HL-60/S4 treated with retinoic acid at 250 ng/mL for 4 days and 3 days (cell line): Measurements from ENCODE around the gene UBA52.

ENCODE experiments used
- in situ Hi-C: fragments of 300-500 bp; cut with MboI; formaldehyde crosslinking; loops from 2 replicates; pipeline ENCODE4 v1.7.0; 2022; ENCODE audit warnings: low sequenced_read_pairs

Gene UBA52

GRCh38 chr19:18607226-18608101 lies 35.8 kb downstream of the UBA52 start:
- in situ Hi-C loops, result no loop called here

DNA sequence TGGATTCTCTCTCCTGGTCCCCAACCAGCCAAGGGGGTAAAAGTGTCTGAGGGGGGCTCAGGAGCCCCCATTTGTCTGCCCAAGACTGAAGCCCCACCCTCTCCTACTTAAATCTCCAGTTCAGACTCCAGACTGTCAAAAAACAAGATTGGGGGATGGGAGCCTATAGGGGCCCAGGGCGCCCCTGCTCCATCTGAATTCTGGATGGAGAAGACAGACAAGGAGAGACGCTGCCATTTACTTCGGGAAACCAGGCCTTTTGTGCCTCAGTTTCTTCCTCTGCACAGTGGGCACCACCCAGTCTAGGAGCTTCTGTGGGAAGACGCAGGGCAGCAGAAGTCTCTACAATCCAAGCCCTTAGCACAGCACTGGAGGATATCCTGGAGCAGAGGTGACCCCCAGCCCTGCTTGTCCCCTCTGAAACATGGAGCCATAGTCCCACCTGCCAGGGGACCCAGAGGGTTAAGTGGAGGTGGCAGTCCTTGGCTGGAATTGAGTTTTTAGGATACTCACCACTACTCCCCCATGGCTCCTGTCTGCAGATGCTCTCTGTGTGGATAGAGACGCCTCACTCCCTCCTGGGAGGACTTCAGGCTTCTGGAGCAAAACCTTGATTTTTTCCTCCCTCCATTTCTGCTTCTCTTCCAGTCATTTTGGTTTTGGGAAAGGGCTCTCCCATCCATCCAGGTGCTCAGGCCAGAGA lies 36.6 kb downstream of the UBA52 start:
- in situ Hi-C loops, result no loop called here

DNA sequence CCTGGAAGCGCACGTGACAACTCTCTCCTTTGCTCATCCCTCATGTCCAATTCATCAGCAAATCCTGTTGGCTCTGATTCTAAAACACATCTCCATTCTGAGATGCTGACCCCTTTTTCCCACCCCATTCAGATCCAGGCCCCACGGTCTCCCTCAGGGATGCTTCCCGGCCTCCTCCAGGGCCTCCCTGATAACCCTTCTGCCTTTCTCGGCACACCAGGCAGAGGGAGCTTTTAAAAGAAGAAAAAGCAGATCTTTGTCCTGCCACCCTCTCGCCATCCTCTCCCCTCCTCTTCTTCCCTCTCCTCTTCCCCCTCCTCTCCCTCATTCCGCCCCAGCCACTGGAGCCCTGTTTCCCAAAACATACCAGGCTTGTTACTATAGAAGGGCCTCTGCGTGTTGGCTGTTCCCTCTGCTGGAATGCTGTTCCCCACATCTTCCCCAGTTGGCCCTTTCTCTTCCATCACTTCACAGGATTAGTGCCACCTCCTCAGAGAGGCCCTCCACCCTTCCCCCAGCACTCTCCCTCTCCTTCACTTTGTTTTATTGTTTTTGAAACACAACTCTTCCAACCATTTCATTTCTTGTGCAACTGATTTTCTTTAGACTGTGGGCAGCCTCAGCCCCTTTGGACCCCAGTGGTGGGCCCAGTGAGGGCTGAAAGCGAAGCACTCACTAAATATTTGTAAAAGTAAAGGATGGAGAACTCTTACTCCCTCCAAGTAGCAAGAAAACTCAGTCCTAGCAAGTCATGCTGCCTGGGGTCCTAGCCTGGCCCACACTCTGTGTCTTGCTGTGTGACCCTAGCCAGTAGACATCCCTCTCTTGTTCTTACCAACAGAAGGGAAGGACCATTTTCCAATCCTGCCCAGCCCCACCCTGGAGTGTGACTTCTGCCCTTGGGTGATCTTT lies 37.4 kb downstream of the UBA52 start:
- in situ Hi-C loops, result no loop called here

DNA sequence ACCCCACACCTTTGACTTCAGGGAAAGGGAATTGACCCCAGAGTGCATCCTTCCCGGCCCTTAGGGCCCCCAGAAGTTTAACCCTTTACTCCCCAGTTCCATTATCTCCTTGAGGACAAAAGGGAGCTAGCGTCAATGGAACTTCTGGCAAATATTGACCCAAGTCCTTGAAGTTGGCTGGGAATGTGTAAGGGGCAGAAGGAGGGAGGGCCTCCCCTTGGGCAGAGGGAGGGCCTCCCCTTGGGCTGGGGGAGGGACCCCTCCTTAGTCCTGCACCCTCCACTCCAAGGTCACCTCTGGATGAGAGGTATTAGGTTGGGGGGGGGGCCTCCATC lies 38.0 kb downstream of the UBA52 start:
- in situ Hi-C loops, result no loop called here

DNA sequence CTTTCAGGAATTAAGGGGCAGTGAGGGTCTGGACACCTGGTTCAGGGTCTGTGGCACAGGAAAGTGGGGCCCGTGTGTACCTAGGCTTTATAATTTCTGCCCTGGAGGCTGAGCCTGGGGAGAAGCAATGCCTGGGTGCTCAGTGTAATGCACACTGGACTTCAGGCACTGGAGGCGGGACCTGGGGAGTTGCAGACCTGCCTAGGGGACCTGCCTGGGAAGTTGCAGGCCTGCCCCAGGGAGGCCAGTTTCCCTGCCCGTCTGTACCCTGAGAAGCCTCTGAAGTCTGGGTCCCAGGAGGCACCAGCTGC lies 38.5 kb downstream of the UBA52 start:
- in situ Hi-C loops, result no loop called here

GRCh38 chr19:18610556-18611326 lies 39.1 kb downstream of the UBA52 start:
- in situ Hi-C loops, result no loop called here

DNA sequence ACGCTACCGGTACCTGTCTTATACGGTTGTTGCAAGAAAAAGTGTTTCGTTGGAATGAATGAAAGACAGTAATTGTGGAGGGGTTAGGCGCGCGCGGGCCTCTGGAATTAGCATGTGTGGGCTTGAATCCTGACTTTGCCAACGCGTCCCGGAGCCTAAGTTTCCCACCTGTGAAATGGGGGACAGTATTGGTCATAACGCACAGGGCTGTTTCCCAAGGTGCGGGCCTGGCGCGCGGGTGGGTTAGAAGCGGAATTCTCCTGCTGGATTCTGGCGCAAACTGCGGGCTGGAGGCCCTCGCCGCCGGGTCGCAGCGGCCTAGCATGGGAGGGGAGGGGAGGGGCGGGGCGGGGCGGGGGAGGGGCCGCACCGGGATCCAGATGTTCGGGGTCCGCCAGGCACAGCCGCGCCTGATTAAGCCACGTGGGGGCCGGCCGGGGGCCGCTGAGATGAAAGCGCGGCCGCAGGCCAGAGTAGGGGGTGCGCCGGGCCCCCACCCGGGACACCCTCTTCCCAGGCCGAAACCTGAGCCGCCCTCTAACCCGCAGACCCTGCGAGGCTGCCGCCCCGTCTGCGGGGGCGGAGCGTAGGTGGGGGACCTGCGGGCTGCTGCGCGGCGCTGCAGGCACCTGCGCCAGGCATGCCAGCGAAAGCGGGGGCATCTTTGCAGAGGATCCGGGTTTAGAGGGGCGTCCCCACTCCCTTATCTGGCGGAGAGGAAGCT lies 39.8 kb downstream of the UBA52 start:
- in situ Hi-C loops, result no loop called here

- in situ Hi-C loops, result no loop called here
Observed at GRCh38 chr19:18612051-18612771, 40.6 kb downstream of the UBA52 start.

DNA sequence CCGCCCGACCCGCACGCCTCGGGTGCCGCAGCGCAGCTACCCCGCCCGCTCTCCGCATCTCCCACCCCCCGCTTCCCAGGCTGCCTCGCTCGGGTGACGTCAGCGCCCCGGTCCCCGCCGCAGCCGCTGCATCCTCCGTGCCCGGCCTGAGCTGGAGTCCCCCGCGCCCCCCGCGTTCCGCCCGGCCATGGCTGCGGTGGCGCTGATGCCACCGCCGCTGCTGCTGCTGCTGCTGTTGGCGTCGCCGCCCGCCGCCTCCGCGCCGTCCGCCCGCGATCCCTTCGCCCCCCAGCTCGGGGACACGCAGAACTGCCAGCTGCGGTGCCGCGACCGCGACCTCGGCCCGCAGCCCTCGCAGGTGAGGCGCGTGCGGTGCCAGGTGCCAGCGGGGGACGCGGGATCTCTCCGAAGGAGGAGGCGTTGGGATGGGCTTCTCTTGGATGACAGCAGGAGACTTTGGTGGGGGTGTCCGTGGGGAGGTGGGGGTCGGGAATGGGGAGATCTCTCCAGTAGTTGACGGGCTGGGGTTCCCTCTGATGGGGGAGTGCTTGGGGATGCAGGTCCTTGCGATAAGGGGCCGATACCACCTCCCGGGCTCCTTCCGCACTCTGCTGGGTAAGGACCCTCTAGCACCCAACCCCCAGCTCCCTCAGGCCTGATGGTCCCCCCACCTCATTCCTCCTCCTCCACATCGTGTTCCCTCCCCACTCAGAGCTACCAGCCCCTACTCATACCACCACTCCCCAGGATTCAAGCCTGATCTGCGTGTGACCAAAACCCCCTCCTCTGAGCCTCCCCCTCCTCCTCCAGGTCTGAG lies 41.3 kb downstream of the UBA52 start, which contains the start of gene TMEM59L:
TSS of gene TMEM59L (plus strand) at position 99 of the 817 bp plus-strand sequence. CDS start at position 188, 89 bp downstream.
- in situ Hi-C loops, result no loop called here

DNA sequence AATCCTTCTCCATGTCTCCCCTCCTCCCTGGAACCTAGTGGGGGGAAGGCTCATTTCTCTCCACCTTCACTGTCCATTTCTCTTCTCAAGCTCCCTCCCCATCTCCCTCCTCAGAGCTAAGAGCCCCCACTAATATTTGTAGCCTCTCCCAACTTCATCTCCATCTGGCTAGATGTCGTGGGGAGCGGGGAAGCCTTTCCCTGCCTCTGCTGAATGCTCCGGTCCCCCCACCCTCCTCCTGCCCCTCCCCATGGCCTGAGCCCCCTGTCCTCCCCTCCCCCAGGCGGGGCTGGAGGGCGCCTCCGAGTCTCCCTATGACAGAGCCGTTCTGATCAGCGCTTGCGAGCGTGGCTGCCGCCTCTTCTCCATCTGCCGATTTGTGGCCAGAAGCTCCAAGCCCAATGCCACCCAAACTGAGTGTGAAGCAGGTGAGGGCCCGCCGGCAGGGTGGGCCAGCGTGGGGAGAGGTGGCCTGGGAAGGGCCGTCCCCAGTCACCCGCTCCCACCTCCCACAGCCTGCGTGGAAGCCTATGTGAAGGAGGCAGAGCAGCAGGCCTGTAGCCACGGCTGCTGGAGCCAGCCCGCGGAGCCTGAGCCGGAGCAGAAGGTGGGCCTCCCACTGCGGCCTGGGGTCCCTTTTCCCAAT lies 42.1 kb downstream of the UBA52 start:
- in situ Hi-C loops, result no loop called here

DNA sequence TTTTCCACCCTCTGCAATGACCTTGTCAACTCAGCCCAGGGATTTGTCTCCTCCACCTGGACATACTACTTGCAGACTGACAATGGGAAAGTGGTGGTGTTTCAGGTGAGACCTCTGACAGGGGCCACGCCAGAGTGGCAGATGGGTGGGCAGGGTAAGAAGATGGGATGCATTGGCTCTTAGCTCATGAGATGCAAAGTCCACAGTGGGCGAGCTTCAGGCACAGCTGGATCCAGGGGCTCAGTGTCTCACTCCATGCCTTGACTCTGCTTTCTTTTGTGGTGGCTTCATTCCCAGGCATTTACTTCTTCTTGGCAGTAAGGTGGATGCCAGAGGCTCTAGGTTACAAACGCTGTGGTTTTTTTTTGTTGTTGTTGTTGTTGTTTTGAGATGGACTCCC lies 44.4 kb downstream of the UBA52 start:
- in situ Hi-C loops, result no loop called here

DNA sequence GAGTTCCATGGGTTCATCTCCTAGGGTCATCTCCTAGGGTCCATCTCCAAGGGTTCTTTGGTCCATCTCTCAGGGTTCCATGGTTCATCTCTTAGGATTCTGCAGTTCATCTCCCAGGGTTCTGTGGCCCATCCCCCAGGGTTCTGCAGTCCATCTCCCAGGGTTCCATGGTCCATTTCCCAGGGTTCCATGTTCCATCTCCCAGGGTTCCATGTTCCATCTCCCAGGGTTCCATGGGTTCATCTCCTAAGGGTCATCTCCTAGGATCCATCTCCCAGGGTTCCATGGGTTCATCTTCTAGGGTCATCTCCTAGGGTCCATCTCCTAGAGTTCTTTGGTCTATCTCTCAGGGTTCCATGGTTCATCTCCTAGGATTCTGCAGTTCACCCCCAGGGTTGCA lies 45.9 kb downstream of the UBA52 start:
- in situ Hi-C loops, result no loop called here

- in situ Hi-C loops, result no loop called here
Observed at GRCh38 chr19:18618236-18618635, 46.6 kb downstream of the UBA52 start.

- in situ Hi-C loops, result no loop called here
Observed at GRCh38 chr19:18620311-18620710, 48.7 kb downstream of the UBA52 start.

DNA sequence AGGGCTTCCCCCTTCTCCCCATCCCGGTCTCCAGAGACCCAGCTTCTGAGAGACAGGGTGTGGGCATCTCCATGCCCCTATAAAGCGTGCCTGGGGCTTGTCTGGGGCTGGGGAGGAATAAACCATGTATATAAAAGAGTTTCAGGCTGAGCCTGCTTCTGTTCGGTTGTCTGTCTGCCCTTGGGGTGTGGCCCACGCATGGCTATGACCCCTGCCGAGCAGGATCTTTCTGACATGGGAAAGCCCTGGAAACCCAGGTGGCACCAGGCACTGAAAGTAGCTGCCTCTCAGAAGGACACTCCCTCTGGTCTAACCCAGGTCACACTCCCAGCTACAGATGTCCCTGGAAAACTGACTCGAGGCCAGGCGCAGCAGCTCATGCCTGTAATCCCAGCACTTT lies 49.2 kb downstream of the UBA52 start:
- in situ Hi-C loops, result no loop called here

- in situ Hi-C loops, result no loop called here
Observed at GRCh38 chr19:18626906-18627305, 55.2 kb downstream of the UBA52 start.
